Parietal lobe (tissue), 1 donor: ENCODE measurements around the gene ANKRD65. TPM values are rescaled to one million over a fixed set of nuclear protein-coding genes. Genes with fewer than 3 reads are reported as not detected.

Experiments used
- total RNA-seq: library from RNA; depleted of rRNA; stranded (reverse); fragments of >200 nt; gene quantifications from one replicate; pipeline ENCODE4 v1.2.3, GENCODE V29; 2014

The ANKRD65 gene
- 1.6 TPM for total RNA-seq

DNA sequence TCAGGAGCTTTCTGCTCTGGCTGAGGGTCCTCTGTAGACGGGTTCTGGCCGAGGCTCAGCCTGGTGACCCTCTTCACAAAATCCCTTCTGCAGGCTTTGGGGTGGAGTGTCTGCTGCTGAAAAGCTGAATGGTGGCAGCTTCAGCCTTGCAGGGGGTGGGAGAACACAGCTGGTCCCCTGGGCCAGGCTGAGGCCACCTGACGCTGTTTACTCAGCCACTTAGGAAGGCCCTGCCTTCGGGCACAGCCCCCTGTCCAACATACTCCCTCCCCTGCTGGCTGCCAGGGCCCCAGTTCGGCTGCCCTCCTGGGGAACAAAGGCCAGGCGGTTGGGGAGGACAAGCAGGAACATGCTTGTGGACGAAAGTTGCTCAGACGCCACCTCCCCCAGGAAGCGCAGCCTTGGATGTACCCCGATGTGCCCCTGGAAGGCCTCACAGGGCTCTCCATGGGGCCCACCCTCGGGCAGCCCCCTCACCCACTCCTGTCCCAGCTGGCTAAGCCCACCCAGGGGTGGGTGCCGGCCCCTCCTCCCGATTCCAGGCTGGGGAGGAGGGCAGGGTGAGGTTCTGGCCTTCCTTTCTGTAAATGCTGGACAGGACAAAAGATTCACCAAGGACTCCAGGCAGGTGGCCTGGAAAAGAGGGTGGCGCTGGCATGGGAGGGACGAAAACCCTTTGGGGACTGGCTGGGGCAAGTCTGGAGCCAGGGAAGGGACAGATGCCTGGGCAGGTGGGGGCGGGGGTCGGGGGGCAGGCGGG, at the start of gene ANKRD65:
ANKRD65 (minus strand) TSS at position 130 of the 760 bp plus-strand sequence. CDS start 271 bp downstream, outside the sequence.

DNA sequence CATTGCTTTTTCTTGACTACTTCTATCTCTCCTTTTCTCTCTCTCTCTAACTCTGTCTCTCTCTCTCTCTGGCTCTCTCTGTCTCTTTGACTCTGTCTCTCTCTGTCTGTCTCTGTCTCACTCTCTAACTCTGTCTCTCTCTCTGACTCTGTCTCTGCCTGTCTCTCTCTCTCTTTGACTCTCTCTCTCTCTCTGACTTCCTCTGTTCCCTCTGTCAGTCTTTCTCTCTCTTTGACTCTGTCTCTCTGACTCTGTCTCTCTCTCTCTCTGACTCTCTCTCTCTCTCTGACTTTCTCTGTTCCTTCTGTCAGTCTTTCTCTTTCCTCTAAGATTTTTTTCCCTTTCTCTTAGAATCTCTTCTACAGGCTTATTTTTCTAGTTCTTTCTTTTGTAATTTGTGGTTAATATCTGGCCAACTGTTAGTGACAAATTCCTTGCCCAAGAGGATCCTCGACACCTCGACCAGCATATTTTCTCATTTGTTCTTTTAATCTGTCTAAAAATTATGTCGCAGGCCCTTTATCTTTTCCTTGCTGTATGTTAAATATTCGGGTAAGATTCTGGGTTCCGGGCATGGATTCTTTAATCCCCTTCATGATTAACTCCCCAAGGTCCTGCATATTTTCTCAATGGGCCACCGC, 28.1 kb upstream of the ANKRD65 start, which contains the start of gene ATAD3C:
ATAD3C (plus strand) TSS at position 591 of the 641 bp plus-strand sequence. CDS start 995 bp downstream, outside the sequence.

DNA sequence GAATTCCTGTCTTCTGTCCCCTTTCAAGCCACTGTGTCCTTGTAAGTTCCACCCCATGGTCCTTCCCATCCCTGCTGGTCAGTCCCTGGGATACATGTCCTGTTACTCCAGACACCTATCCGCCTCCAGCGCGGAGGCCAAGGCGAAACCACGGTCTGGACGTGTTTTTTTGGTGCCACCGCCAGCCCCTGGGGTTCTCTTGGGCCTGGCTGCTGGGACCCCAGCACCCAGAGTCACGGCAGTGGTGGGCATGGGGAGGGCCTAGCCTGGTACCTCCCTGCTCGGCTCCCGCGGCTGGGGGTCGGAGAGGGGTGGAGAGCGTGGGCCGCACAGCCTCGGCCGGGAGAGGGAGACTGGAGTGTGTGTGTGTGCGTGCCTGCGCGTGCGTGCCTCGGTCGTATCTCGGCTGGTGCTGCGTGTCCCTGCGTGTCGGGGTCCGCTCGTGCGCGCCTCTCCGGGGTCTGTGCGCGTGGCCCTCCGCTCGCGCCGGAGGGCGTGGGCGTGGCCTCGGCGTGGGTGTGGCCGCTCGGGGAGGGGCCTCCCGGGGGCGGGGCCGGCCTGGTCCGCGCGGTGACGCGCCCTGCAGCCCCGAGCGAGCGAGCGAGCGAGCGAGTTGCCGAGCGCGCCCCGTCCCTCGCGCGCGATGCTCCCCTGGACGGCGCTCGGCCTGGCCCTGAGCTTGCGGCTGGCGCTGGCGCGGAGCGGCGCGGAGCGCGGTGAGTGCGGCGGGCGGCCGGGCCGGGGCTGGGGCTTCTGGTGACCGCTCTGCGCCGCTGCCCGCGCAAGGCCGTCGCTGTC, 14.2 kb upstream of the ANKRD65 start, which contains the start of gene VWA1:
VWA1 (plus strand) TSS at position 585 of the 798 bp plus-strand sequence; CDS start at position 644, 59 bp downstream.

DNA sequence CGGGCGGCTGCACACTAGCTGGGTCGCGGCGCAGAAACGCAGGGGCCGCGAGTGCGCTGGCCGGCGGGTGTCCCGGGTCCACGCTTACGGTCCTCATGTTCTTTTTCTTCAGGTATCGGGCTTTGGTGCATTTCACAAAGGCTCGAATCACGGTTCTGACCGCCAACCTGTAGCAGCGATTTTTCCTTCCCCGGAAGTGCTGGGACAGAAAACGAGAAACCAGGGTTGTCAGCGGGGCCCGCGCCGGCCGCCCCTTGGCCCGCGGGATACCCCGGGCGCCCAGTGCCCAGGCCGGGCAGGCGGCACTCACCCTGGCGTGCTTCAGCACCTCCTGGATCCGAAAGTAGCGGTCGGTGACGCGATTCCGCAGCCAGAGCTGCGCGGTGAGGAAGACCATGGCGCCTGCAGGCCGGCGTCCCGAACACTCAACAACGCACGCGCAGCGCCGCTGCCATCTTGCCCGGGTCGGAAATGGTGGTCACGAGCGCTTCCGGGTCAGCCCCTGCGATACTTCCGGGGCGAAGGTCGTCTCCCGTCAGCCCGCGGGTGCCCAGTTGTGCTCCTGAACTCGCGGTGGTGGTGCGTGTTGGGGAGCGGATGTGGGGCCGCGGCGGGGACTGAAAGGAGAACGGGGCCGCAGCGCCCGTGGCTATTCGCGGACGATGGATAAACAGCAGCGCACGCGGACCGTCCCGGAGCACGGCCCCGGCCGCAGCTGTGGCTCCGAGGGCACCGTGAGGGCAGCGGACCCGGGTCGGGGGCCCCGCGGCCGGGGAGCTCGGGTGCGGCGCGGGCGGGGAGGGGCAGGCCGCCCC, 14.0 kb downstream of the ANKRD65 start, which contains the start of gene MRPL20:
MRPL20 (minus strand) TSS at position 473 of the 815 bp plus-strand sequence; CDS start at position 397, 76 bp downstream.

DNA sequence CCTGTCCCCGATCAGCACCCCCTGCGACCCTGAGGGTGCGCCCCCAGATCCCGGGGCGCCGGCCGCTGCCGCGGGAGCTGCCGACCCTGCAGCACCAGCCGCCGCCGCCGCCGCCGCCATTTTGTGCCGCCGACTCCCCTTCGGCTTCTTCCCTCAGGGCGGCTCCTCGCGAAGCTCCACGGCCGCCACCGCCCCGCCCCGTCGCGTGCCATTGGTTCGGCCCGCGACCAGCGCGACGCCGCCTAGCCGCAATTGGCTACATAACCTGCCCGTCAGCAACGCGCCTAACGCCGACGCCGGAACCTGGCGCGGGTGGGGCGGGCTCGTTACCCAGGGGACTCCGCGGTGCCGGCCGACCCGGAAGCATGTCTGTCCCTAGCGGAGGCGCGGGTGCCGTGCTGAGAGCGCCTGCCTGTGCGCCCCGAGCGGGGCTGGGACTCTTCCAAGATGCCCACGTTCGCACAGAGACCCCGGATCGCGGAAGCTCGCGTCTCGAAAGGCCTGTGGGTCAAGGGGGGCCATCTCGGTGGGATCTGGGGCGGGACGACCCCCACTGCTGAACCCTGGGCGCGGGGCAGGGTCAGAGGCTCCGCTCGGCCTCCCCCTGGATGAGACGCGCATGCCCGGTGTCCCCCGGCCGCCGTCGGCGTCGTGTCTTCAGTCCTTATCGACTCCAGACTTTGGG, 21.7 kb downstream of the ANKRD65 start, which contains the start of gene CCNL2:
CCNL2 (minus strand) TSS at position 149 of the 685 bp plus-strand sequence; CDS start at position 120, 29 bp downstream.

DNA sequence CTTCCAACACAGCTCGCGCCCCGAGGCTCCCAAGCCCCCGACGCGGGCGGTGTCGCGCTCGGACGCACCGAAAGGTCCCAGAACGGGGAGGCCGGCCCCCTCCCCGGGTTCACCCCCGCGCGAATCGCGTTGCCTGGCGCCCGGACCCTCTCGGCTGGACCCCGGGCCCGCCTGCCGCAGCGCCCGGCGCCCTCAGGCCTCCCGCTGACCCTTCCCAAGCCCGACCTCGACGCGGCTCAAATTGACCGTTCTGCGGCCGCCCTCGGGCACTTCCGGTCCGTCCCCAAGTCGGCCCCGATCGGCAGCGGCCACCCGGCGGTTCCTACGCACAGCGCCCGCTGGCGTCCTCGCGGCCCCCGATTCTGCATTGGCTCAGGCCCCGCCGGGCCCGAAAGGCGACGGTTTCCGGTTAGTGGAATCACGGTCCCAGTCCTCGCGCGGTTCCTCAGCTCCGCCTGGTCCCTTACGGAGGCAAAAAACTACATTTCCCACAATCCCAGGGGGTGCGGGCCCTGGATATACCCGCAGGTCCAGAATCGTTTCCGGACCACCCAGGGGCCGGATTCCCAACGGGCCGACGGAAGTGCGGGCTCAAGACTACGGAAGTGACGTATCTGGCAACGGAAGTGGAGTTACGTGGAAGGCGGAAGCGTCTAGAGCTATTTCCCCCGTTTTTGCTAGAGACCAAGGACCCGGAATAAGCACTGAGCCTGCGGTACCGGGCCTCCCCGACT, 46.0 kb downstream of the ANKRD65 start, which contains the start of gene AURKAIP1:
AURKAIP1 (minus strand) TSS at position 279 of the 734 bp plus-strand sequence. CDS start 451 bp downstream, outside the sequence.

Other genes with a start within 250 kb of the ANKRD65 start
- gene TTLL10, start 247.4 kb downstream of the ANKRD65 start, total RNA-seq, result not detected
- not detected for gene TNFRSF18, start 214.7 kb downstream of the ANKRD65 start, total RNA-seq
- not detected for gene TNFRSF4, start 207.1 kb downstream of the ANKRD65 start, total RNA-seq
- gene SDF4, start 189.3 kb downstream of the ANKRD65 start, total RNA-seq, result 34.4 TPM
- 24.7 TPM for gene B3GALT6, start 189.0 kb downstream of the ANKRD65 start, total RNA-seq
- gene C1QTNF12, start 174.6 kb downstream of the ANKRD65 start, total RNA-seq, result not detected
- 52.0 TPM for gene UBE2J2, start 147.4 kb downstream of the ANKRD65 start, total RNA-seq
- 4.4 TPM for gene SCNN1D, start 140.8 kb downstream of the ANKRD65 start, total RNA-seq
- gene ACAP3, start 113.3 kb downstream of the ANKRD65 start, total RNA-seq, result 202 TPM
- 10.0 TPM for gene PUSL1, start 112.7 kb downstream of the ANKRD65 start, total RNA-seq
- 69.2 TPM for gene INTS11, start 96.6 kb downstream of the ANKRD65 start, total RNA-seq
- 16.3 TPM for gene CPTP, start 96.5 kb downstream of the ANKRD65 start, total RNA-seq
- 1.6 TPM for gene TAS1R3, start 90.0 kb downstream of the ANKRD65 start, total RNA-seq
- 80.1 TPM for gene DVL1, start 71.9 kb downstream of the ANKRD65 start, total RNA-seq
- gene MXRA8, start 62.7 kb downstream of the ANKRD65 start, total RNA-seq, result 9.1 TPM
- gene AURKAIP1, start 46.1 kb downstream of the ANKRD65 start, total RNA-seq, result 27.2 TPM
- gene CCNL2, start 21.9 kb downstream of the ANKRD65 start, total RNA-seq, result 262 TPM
- 49.5 TPM for gene MRPL20, start 14.0 kb downstream of the ANKRD65 start, total RNA-seq
- gene VWA1, start 14.4 kb upstream of the ANKRD65 start, total RNA-seq, result 4.1 TPM
- gene ATAD3C, start 28.4 kb upstream of the ANKRD65 start, total RNA-seq, result not detected
- gene ATAD3B, start 50.5 kb upstream of the ANKRD65 start, total RNA-seq, result 22.5 TPM
- 13.5 TPM for gene ATAD3A, start 90.9 kb upstream of the ANKRD65 start, total RNA-seq
- 20.3 TPM for gene TMEM240, start 119.3 kb upstream of the ANKRD65 start, total RNA-seq
- 45.4 TPM for gene SSU72, start 153.6 kb upstream of the ANKRD65 start, total RNA-seq
- 2.2 TPM for gene FNDC10, start 178.9 kb upstream of the ANKRD65 start, total RNA-seq
- gene MIB2, start 194.2 kb upstream of the ANKRD65 start, total RNA-seq, result 67.6 TPM
- 0.63 TPM for gene MMP23B, start 210.9 kb upstream of the ANKRD65 start, total RNA-seq
- gene CDK11B, start 237.7 kb upstream of the ANKRD65 start, total RNA-seq, result 8.5 TPM